ENCODE measurements around the gene GLG1.
A peak's percentile ranks its signal among the peaks of the same experiment; 100 is the strongest.
"Not testable (repeated sequence)": the region's sequence is repeated elsewhere in the genome, so short reads cannot be mapped to it uniquely, and the experiment has no call there.

The GLG1 gene

DNA sequence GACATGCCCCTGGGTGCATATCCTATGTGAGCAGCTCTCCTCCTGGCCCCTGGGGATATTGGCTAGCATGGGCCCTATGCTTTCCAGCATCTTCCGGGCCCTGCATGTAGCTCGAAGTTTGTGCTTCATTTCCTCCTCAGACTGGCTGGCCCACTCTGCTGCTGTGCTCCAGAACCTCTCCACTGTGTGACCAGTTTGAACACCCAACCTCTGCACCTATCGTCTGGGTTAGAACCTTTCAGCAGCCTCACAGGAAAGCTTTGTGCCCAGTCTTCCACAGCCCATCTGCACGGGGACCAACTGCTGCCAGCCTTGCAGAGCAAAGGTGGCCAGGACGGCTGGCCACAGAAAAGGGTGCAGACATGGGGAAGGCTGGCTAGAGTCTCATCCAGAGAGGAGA is 175.4 kb downstream of the GLG1 start:
- Mint-ChIP-seq H3K27me3 (ENCODE audit: low read depth) (no peaks in the 10 kb centered on the region), H3K4me3 (no peak overlapping the region), H3K4me1 (no peaks in the 10 kb centered on the region), H3K9me3 (peaks cover 3% of the 10 kb centered on the region), H3K27ac (no peak overlapping the region), H3K36me3 (ENCODE audit: low read depth) (peaks cover 9% of the 10 kb centered on the region)
- TF ChIP-seq, protein P1, sequence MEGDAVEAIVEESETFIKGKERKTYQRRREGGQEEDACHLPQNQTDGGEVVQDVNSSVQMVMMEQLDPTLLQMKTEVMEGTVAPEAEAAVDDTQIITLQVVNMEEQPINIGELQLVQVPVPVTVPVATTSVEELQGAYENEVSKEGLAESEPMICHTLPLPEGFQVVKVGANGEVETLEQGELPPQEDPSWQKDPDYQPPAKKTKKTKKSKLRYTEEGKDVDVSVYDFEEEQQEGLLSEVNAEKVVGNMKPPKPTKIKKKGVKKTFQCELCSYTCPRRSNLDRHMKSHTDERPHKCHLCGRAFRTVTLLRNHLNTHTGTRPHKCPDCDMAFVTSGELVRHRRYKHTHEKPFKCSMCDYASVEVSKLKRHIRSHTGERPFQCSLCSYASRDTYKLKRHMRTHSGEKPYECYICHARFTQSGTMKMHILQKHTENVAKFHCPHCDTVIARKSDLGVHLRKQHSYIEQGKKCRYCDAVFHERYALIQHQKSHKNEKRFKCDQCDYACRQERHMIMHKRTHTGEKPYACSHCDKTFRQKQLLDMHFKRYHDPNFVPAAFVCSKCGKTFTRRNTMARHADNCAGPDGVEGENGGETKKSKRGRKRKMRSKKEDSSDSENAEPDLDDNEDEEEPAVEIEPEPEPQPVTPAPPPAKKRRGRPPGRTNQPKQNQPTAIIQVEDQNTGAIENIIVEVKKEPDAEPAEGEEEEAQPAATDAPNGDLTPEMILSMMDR (IDR thresholded peaks at IDR 0.05; ENCODE audit: unreplicated experiment in 3 of 3), result no peak

DNA sequence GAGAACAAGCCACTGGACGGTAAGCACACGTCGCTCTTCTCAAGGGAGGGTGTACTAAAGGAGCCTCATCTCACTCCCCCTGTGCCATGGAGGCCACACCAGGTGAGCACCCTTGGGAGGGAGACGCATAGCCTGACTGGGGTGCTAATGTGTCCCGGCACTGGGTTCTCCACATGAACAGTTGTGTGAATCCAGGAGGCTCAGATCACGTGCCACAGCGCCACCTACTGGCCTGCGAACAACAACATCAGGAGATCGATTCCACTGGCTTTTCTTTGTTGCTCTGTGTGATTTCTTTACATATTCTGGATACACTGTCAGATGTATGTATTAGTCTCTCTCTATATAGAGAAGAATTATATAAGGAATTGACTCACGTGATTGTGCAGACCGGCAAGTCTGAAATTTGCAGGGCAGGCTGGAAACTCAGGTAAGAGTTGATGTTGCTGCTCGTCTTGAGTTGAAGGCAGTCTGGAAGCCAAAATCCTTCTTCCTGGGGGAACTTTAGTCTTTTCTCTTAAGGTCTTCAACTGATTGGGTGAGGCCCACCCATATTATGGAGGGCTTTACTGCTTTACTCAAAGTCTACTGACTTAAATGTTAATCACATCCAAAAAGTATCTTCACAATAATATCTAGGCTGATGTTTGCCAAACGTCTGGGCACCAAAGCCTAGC is 176.7 kb downstream of the GLG1 start:
- not testable (repeated sequence) for H3K4me3 Mint-ChIP-seq; H3K36me3 Mint-ChIP-seq (ENCODE audit: low read depth); H3K27me3 Mint-ChIP-seq (ENCODE audit: low read depth); H3K9me3 Mint-ChIP-seq; H3K4me1 Mint-ChIP-seq
- H3K27ac Mint-ChIP-seq, result peak overlapping the region in 2 of 3 experiments; percentile 34 to 35
- TF ChIP-seq, protein P1 (IDR thresholded peaks at IDR 0.05; ENCODE audit: unreplicated experiment in 3 of 3), result peak; percentile 71 to 78 (median 78)

DNA sequence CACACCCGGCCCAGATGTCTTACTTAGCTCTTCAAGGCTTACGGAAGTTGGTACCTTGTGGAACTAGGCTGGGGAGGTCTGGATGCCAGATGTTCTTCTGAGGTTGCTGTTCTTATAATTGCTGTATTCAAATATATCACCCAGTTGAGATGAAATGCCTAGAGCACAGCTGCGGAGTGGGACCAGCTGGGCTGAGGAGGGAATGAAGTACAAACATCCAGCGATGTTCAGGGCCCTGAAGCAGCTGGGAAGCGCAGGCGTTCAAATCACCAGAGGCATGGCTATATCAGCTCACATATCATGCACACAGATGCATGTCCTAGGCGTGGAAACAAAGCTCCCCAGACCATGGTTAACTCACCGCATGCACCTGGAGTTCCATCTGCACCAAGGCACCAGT is 178.4 kb downstream of the GLG1 start:
- not testable (repeated sequence) for H3K9me3 Mint-ChIP-seq; H3K27me3 Mint-ChIP-seq (ENCODE audit: low read depth); H3K36me3 Mint-ChIP-seq (ENCODE audit: low read depth); H3K4me3 Mint-ChIP-seq; H3K4me1 Mint-ChIP-seq; H3K27ac Mint-ChIP-seq

DNA sequence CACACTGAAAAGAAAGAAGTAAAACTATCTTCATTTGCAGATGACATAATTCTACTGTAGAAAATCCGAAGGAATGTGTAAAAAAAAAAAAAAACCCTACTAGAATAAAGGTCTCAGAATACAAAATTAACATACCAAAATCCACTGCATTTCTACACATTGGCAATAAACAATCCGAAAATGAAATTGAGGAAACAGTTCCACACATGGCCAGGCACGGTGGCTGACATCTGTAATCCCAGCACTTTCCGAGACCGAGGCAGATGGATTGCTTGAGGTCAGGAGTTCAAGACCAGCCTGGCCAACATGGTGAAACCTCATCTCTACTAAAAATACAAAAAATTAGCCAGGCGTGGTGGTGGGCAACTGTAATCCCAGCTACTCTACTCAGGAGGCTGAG is 181.2 kb downstream of the GLG1 start:
- not testable (repeated sequence) for H3K4me1 Mint-ChIP-seq; H3K27ac Mint-ChIP-seq; H3K4me3 Mint-ChIP-seq; H3K27me3 Mint-ChIP-seq (ENCODE audit: low read depth); H3K36me3 Mint-ChIP-seq (ENCODE audit: low read depth); H3K9me3 Mint-ChIP-seq

DNA sequence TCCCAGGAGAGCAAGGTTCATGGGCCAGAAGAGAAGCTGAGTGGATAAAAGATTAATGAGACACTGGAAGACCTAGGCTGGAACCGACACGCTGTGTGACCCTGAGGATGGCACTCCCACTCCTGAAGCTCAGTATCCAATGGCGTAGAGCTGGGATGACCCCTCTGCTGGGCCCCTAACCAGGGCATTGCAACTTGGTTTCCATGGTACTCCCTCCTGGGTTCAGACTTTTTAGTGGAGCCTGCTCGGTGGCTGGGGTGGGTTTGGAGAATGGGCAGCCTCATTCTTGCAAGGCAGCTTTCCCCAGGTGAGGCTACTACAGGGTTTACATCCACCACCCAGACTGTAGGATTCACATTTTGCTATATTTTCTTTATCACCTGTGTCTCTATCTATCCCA is 183.2 kb downstream of the GLG1 start:
- H3K9me3 Mint-ChIP-seq; H3K27me3 Mint-ChIP-seq (ENCODE audit: low read depth); H3K4me1 Mint-ChIP-seq; H3K36me3 Mint-ChIP-seq (ENCODE audit: low read depth): not testable (repeated sequence)
- H3K27ac Mint-ChIP-seq, result peak overlapping the region in 1 of 3 experiments; percentile 73
- peak overlapping the region in 1 of 3 experiments; percentile 21 for H3K4me3 Mint-ChIP-seq

DNA sequence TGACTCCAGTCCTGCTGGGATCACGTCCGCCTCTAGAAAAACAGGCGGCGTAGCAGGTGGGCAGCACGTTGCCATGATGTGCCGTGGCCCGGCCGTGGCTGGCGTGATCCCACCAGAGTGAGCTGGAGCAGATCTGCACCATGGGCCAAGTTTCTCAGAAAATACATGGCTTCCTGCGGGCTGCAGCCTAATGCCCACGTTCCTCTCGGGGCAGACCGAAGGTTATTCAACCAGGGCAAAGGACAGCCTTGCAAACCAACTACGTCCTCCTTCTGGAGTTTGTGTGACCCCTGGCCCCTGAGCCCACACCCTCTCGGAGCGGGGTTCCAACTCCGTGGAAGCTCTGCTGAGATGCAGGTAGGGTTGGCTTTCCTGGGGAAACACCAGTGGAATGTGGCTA is 184.8 kb downstream of the GLG1 start:
- not testable (repeated sequence) for H3K9me3 Mint-ChIP-seq; H3K27me3 Mint-ChIP-seq (ENCODE audit: low read depth); H3K36me3 Mint-ChIP-seq (ENCODE audit: low read depth); H3K4me1 Mint-ChIP-seq
- Mint-ChIP-seq H3K27ac (peak overlapping the region in 1 of 3 experiments; percentile 65), H3K4me3 (peak overlapping the region in 1 of 3 experiments; percentile 16)

DNA sequence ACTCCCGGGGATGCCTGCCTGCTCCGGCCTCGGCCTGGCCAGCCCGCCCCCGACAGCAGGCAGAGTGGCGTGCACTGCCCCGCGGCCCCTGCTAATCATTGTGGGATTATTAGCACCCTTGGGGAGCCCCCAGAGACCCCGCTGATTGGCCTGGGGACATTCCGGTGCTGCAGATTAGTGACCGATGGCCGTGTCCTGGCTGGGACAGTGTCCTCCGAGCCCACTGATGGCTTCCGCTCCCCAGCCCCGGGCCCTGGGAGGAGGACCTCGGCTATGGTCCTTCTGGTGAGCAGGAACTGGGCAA is 185.5 kb downstream of the GLG1 start:
- H3K27me3 Mint-ChIP-seq (ENCODE audit: low read depth); H3K36me3 Mint-ChIP-seq (ENCODE audit: low read depth); H3K9me3 Mint-ChIP-seq; H3K4me1 Mint-ChIP-seq: not testable (repeated sequence)
- peak overlapping the region in 1 of 3 experiments; percentile 56 for H3K4me3 Mint-ChIP-seq
- H3K27ac Mint-ChIP-seq, result peak overlapping the region in 1 of 3 experiments; percentile 82

DNA sequence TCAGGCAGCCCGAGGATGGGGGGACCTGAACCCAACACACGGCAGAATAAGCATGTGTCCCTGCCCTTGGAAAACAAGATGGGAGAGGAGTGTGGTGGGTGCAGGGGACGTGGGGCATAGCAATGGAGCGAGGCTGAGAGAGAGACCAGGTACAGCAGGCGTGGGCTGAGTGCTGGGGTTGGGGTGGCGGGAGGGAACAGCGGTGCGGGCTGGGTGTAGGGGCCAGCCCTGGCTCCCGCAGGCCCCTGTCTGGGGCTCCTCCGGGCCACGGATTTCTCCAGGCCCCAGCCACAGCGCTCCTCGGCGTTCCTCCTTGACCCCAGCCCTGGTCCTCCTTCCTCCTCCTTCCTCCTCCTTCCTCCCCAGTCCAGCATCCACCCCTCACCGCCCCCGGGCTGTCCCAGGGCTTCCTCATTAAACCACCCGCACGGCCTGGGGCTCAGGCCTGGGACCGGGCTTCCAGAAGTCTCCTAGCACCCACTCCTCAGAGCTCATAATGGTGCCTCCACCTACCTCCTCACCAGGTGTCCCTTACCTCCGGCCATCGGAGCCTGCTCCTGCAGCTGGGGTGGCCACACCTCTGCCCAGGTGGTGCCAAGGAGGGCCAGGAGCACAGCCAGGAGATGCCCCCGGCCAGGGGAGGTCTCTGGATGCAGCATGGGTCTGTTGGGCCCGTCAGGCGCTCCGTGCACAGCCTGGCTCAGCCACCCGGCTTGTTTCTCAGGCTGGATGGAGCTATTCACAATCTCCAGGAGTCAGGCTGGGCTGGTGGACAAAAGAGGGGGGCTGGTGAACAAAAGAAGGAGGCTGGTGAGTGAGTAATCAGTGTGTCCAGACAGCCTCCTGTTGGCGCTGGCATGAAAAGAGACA is 186.1 kb downstream of the GLG1 start, which contains the start of gene CLEC18B:
Gene CLEC18B (minus strand): TSS at position 867 of the 870 bp plus-strand sequence. CDS start 208 bp downstream, at position 659.
- peak within 1 kb of the TSS in 1 of 3 experiments; percentile 82 for H3K27ac Mint-ChIP-seq
- not testable (repeated sequence) for H3K9me3 Mint-ChIP-seq; H3K36me3 Mint-ChIP-seq (ENCODE audit: low read depth); H3K4me1 Mint-ChIP-seq; H3K27me3 Mint-ChIP-seq (ENCODE audit: low read depth)
- H3K4me3 Mint-ChIP-seq, result peak within 1 kb of the TSS in 2 of 3 experiments; percentile 55 to 56

DNA sequence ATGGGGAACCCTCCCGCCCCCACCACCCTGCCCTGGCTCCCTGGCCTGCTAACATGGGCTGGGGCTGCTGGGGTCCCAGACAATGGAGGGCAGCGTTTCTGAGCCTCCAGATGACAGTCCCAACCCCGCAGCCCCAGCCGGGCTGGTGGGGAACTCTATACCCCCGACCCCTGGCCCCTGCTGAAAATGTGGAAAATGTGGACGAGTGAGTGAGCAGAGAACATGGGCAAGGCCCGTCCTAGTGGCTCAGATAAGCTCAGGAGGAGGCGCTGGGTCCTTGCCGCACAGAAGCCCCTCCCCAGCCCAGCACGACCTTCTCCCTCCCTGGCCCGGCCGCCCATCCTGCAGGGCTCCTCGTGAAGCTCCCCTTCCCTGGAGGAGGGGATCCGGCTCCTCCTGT is 187.1 kb downstream of the GLG1 start:
- H3K4me1 Mint-ChIP-seq, result not testable (repeated sequence)

DNA sequence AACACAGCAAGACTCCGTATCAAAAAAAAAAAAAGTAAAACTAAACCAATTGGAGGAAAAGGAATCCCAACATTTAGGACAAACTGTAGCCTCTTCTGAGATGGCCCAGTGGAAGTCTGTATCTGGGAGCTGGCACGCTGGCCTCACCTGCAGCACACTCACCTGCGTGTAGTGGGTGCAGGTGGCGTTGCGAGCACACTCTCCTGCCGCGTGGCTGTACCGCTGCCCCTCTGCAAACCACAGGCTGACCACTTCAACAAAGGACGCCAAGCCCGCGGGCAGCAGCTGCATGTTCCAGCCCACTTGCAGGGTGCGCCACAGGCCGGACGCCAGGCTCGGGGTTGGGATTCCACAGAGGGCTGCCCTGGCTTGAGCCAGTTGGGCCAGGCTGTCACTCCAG is 189.0 kb downstream of the GLG1 start:
- H3K27ac Mint-ChIP-seq; H3K9me3 Mint-ChIP-seq; H3K4me1 Mint-ChIP-seq; H3K36me3 Mint-ChIP-seq (ENCODE audit: low read depth); H3K4me3 Mint-ChIP-seq; H3K27me3 Mint-ChIP-seq (ENCODE audit: low read depth): not testable (repeated sequence)

More for the DNA sequence above, 187.1 kb downstream of the GLG1 start:
- not testable (repeated sequence) for H3K4me3 Mint-ChIP-seq; H3K27me3 Mint-ChIP-seq (ENCODE audit: low read depth); H3K9me3 Mint-ChIP-seq; H3K36me3 Mint-ChIP-seq (ENCODE audit: low read depth)
- peak overlapping the region in 1 of 3 experiments; percentile 48 for H3K27ac Mint-ChIP-seq

DNA sequence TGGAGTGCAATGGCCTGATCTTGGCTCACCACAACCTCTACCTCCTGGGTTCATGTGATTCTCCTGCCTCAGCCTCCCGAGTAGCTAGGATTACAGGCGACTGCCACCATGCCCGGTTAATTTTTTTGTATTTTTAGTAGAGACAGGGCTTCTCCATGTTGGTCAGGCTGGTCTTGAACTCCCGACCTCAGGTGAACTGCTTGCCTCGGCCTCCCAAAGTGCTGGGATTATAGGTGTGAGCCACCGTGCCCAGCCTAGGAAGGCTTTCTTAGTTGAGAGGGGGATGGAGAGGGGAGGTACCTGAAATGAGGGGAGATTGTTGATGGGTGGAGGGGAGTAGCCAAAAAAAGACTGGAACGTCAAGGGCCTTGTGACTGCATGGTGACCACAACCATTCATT is 193.0 kb downstream of the GLG1 start:
- H3K4me3 Mint-ChIP-seq; H3K27ac Mint-ChIP-seq; H3K27me3 Mint-ChIP-seq (ENCODE audit: low read depth); H3K36me3 Mint-ChIP-seq (ENCODE audit: low read depth); H3K9me3 Mint-ChIP-seq; H3K4me1 Mint-ChIP-seq: not testable (repeated sequence)

DNA sequence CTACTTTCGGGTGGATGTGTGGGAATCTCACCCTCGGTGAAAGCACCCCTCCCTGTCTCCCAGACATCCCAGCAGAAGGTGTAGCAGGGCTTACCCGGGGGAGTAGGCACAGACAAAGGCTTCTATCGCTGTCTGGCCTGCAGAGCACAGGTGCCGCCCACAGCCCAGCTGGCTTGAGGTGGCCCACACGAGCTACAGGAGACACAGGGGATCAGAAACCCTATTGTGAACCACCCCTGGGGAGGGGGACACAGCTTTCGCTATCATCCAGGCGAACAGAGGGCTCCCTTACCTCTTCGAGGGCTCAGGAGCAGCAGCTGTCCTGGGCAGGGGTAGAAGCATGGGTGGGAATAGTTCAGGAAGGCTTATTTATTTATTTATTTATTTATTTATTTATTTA is 193.4 kb downstream of the GLG1 start:
- H3K9me3 Mint-ChIP-seq; H3K4me3 Mint-ChIP-seq; H3K4me1 Mint-ChIP-seq; H3K27me3 Mint-ChIP-seq (ENCODE audit: low read depth); H3K27ac Mint-ChIP-seq; H3K36me3 Mint-ChIP-seq (ENCODE audit: low read depth): not testable (repeated sequence)

DNA sequence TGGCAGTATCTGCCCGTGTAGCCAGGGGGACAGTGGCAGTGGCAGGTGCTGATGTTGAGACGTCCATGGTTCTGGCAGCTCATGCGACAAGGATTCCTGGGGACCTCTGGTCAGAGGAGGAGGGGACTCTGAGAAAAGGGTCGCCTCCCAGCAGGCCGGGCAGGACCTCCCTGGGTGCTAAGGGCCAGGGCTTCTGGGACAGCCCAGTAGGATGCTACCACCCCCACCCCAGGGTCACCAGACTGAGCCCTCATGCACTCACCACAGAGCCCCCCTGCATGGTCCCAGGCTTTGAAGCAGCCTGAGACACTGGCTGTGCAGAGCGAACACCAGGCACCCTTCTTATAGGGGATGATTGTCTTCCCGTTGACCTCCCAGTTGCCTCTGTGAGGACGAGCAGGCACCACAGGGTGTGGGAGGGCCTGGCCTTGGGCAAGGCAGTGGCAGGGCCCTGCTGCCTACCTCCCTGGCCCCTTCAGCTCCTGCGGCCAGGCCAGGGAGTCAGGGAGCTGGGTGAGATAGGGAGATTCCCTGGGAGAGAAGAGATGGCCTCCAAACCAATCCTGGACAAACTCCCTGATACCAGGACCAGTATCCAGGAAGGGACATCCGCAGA is 194.0 kb downstream of the GLG1 start:
- not testable (repeated sequence) for H3K36me3 Mint-ChIP-seq (ENCODE audit: low read depth); H3K27me3 Mint-ChIP-seq (ENCODE audit: low read depth); H3K9me3 Mint-ChIP-seq; H3K27ac Mint-ChIP-seq; H3K4me1 Mint-ChIP-seq; H3K4me3 Mint-ChIP-seq
